ENCODE measurements around the gene CNOT8. TPM values are rescaled to one million over a fixed set of nuclear protein-coding genes. Genes with fewer than 3 reads are reported as not detected.

The CNOT8 gene
- total RNA-seq, 2 experiments from 2014 or later = 86.2 to 94.5 TPM

GRCh38 chr5:154923441-154924430 lies 65.3 kb downstream of the CNOT8 start:
- Mint-ChIP-seq H3K9me3 (no peaks in the 10 kb centered on the region), H3K36me3 (ENCODE audit: low read depth) (peaks cover 31% of the 10 kb centered on the region), H3K4me3 (no peak overlapping the region), H3K4me1 (no peaks in the 10 kb centered on the region), H3K27me3 (no peaks in the 10 kb centered on the region), H3K27ac (no peak overlapping the region)
- ChIA-PET CTCF (no interaction called here), POLR2A (interaction anchor here (1.8 kb wide), 1 partner anchor 13 kb away, joined by 5 read pairs; no protein-coding TSS in a partner anchor)
- DNase-seq = no peak

Other genes starting within 250 kb of the CNOT8 start
- 100 to 1,000 TPM; 174 to 177 TPM for gene LARP1, start 103.2 kb upstream of the CNOT8 start, total RNA-seq
- not detected for gene FAXDC2, start 8.0 kb upstream of the CNOT8 start, total RNA-seq
- 10 to 100 TPM; 11.3 to 13.0 TPM for gene GEMIN5, start 79.6 kb downstream of the CNOT8 start, total RNA-seq
- gene MRPL22, start 82.4 kb downstream of the CNOT8 start, total RNA-seq = 10 to 100 TPM; 60.0 to 62.2 TPM
- not detected for gene KIF4B, start 155.1 kb downstream of the CNOT8 start, total RNA-seq

Measured in activated CD4-positive, alpha-beta memory T cell treated with anti-CD3 and anti-CD28 coated beads, Interleukin-2, amount 10 ng/mL, durations not matched to agents 7 days and 5 days (primary cell).